Iris pigment epithelial cell (primary cell): ENCODE results near the gene RCL1.

ENCODE experiments used
- DNase-seq: peaks from one replicate; pipeline ENCODE4 v3.0.0-alpha.2; 2011; ENCODE audit warnings: low read depth

RCL1 gene

GRCh38 chr9:4812858-4813257, 20.1 kb downstream of the RCL1 start:
- DNase-seq = no peak

DNA sequence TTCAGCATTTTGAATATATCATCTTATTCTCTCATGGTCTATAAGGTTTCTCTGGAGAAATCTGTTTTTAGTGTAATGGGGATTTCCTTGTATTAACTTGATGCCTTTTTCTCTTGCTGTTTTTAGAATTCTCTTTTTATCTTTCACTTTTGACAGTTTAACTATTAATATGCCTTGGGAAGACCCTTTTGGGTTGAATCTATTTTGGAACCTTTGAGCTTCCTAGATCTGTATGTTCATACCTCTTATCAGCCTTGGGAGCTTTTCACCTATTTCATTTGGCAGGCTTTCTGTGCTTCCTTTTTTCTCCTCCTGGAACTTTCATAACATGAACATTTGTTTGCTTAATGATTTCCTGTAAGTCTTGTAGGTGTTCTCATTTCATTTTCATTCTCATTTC, 22.2 kb downstream of the RCL1 start:
- no peak for DNase-seq

GRCh38 chr9:4815381-4815956, 22.7 kb downstream of the RCL1 start:
- no peak for DNase-seq

- DNase-seq = no peak
These were observed 27.4 kb downstream of the RCL1 start for GRCh38 chr9:4820168-4820567.

- no peak for DNase-seq
These were observed 28.4 kb downstream of the RCL1 start for GRCh38 chr9:4821133-4821532.

DNA sequence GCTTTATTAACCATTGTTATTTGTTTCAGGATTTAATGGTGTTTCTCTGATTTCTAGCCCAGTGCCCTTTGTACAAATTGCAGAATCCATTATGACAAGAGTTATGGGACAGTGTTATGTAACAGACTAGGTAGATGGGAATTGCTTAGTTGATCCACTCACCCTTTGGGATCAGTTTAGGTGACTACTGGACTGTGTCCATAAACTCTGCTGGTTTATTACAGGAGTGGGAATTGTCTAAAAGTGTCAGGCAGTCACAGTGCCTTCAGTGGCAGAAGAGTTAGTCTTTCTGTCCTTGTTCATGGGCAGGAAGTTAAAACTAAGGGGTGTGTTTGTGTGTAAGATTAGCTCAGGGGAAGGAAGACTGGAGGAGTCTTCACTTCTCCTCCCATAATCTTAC, 29.3 kb downstream of the RCL1 start:
- DNase-seq = no peak

- peak; percentile 52 for DNase-seq
These were observed 33.8 kb downstream of the RCL1 start for GRCh38 chr9:4826417-4827166.

DNA sequence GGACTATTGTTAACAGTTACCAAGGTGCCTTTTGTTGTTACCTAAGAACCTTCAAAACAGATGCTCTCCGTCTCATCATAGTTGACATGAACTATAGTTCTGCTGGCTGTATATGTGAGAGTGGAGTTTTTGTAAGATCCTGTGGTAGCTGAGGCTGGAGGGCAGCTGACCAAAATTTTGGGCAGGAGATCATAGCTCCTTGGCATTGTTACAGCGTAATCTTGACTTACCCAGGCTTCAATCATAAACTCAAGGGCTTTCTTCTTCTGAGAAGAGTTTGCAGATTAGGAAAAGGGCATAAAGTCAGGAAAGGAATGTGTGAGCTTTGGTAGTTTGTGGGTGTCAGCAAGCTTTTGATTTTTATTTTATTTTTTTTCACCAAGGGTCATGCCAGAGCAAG, 34.5 kb downstream of the RCL1 start:
- DNase-seq = no peak

DNA sequence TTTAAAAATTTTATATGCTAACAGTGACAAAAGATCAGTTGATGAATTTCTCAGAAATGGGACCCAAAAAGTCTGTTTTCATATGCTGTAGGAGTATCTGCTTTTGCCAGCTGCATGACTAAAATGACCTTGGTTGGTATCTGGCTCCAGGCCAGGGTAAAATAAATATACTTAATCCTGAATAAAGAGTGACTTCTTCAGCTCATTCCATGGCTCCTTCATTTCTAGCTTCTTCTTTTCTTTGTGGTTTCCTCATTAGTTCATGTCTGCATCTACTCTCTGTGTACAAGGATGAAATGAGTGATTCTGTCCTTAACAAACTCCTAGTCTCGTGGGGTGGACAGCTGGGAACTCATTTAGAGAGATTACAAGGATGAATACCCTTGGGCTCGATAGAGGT, 36.0 kb downstream of the RCL1 start:
- peak; percentile 70 for DNase-seq

GRCh38 chr9:4829969-4830368, 37.2 kb downstream of the RCL1 start:
- DNase-seq = peak; percentile 66

DNA sequence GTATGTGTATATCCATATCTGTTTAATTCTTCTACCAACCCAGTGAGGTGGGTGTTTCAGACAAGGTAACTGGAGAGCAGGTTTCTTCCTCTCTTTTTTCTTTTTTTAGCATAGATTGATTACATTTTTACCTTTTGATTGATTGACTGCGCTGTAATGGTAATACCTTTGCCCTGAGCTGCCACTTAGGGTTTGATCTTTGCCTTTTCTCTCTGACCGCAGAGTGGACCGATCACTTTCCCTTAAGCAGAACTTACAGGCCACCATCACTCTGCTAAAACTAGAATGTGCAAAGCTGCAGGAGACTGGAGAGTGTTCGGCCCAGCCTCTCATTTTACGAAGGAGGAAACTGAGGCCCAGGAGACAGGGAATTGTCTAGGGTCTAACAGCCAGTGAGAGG, 38.0 kb downstream of the RCL1 start:
- no peak for DNase-seq

- no peak for DNase-seq
These were observed 38.4 kb downstream of the RCL1 start for GRCh38 chr9:4831119-4831518.

DNA sequence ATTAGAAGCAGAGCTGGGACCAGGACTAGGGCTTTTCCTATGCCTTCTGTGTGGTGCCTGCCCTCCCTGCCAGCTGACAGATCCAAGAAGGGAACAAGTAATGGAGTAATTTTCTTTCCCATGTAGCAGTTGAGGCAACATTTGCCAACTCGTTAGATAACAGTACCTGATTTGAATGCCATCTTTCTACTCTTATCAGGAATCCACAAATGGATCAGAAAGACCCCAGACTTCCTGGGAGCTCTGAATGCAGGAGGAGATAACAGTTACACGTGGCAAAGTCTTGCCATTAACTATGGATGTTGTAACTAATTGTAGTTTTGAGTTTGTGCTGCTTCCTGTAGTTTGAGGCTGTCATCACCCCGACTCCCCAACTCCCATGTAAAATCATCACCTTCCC, 39.2 kb downstream of the RCL1 start:
- no peak for DNase-seq

DNA sequence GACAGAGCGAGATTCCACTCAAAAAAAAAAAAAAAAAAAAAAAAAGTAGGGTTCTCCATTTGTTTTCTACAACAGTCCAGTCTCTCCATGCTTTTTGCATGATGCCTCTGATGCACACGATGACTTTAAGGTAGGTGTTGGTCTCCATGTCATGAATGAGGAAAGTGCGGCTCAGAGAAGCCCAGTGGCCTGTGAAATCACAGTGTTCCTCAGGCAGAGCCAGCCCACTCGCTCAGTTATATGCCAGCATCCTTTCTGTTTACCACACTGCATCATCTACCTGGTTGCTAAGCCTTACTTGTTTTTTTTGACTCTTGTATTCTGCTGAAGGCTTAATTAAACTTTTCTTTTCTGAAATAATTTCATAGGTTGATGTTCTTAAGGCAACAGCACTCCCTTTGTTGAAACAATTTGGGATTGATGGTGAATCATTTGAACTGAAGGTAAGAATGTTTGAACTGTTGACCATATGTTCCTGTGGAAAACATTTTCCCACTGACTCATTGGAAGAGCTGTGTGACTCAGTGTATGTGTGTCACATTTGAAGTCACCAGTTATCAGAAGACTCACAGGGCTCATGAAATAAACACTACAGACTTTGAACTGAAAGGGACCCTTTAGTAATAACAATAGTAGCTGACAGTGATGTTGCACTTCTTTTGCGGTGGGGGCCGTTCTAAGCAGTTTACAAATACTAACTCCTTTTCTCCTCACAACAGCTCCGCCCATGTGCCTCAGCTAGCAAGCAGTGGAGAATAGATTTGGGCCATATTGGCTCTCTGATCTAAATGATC, 40.2 kb downstream of the RCL1 start:
- peak; percentile 100 for DNase-seq

- peak; percentile 85 for DNase-seq
These were observed 41.2 kb downstream of the RCL1 start for GRCh38 chr9:4833781-4834560.

DNA sequence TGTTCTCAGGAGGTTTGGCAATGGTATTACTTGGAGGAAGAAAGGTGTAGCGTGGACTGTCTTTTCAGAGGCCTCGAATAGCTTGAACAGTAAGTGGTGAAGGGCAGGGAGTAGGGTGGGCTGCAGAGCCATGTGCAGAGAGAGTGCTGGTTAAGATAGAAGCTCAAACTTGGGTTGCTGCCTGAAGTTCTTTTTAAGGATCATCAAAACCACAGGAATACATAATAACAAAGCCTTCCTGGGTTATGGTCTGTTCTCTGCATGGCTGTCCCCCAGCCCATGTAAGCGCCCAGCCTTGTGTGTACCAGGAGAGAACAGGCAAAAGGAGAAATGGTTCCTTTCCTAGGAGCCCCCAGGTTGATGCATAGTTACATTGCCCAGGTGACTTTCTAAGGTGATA, 43.9 kb downstream of the RCL1 start:
- DNase-seq = peak; percentile 72

DNA sequence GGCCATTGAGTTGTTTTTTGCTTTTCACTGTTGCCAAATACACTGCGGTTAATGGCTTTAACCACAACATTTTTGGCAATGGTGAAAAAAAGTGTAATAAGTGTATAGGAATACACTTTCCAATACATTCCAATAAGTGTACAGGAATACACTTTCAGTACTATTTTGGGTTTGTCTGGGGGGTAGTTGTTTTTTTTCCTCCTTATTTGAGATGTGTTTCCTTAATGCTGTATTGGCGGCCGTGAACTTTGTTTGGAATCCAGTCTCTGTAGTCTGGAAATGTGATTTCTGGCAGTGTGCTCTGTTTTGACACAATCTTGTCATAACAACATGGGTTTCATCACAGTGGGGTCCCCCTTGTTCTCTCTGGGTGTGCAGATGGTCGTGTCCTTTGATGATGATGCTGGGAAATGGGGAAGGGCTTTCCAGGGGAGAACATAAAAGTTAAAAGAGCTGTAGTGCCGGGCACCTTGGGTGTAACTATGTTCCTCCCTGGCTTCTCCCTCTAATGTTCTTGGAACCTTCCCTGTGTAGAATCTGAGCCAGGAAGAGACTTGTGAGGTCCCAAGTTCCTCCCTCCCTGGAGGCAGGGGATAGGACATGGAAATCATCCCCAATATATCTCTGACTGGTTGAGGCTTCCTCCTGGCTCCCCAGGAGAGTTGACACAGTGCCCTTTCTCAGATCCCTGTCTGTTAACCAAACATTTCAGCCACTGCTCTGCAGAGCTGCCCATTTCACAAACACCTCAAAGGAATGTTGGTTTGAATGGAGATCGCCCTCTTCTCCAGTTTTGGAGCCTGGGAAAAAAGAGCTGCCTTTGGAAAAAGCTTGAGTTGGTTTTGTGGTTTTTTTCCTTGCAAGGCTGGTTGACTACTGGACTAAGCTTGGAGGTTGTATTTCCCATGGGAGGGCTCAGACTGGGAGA, 44.8 kb downstream of the RCL1 start:
- DNase-seq = peak; percentile 84

- DNase-seq = no peak
These were observed 45.4 kb downstream of the RCL1 start for GRCh38 chr9:4838189-4838546.

DNA sequence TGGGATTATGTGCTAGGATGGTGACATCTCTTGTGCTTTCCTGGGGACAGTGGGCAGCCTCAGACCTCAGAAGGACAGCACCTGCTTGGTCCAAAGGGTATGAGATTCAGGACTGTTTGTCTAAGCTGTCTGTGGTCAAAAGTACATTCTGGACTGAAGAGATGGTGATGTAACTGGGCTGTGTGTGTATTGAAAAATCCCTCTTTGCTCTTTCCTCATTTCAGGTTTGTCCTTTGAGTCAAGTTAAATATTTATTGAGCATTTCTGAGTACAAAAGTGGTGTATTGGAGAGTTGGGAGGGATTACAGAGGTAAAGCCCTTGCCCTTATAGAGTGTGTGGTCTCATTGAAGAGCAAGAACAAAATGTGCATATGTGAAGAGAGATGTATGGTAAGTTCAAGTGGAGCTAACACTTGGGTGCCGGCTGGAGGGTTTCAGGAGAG, 46.7 kb downstream of the RCL1 start:
- peak; percentile 83 for DNase-seq

DNA sequence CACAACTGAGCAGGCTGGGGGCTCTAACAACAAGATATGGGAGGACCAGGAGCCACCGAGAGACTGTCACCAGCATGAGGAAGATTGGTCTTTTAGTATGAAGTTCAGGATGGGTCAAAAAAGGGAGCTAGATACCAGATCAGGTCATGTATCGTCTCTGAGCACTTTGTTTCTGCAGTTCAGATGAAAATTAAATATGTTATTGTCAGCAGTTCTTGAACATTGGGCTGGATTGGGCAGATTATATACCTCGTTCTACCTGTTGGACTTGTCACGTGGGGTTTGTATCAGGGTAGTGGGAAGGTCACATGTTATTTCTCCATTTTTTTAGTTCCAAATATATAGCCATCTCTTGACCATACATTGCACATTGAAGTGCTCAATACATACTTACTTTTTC, 47.3 kb downstream of the RCL1 start:
- no peak for DNase-seq

DNA sequence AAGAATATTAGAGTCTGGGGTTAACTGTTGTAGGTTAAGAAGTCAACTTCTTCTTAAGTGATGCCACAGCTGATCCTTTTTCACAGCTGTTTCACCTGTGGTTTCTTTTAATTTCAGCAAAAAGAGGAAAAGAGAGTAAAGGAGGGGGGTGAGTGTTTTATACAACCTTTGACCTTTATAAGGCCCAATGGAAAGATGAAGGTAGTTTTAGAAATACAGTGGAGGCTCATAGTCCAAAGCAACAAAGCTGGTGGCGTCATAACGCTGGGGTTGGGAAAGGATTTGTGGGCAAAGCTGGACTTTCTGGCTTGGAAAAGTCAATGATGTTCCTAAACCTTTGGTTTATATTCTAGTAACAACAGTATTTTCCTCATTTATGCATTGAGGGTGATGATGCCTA, 49.5 kb downstream of the RCL1 start:
- no peak for DNase-seq
